ENCODE results near the gene G3BP2. TPM values are rescaled to one million over a fixed set of nuclear protein-coding genes. Genes with fewer than 3 reads are reported as not detected.
A peak's percentile ranks its signal among the peaks of the same experiment; 100 is the strongest.

Gene G3BP2
- total and polyA plus RNA-seq, 9 of the 15 experiments (the other 6 are each of a cell fraction or from before 2014, with no cell fraction given), result 25.2 to 222 (median 130) TPM

GRCh38 chr4:75698162-75698962, 25.2 kb upstream of the G3BP2 start (continued):
- TF ChIP-seq NR4A1 (CRISPR knock-in tag; IDR thresholded peaks at IDR 0.05), result no peak
- TF ChIP-seq NR4A1 (tag; IDR thresholded peaks at IDR 0.05), result no peak
- peak in 2 of 3 experiments; percentile 10 to 29; a peak in 1 of 6 replicates for TF ChIP-seq CTCF (IDR thresholded peaks at IDR 0.05 in 2 of 3, conservative IDR thresholded peaks at IDR 0.05 in 1 of 3; ENCODE audit: insufficient read depth in 2 of 3, low read depth in 1 of 3, low read length in 3 of 3)
- no peak for TF ChIP-seq NR2C2 (CRISPR knock-in tag; IDR thresholded peaks at IDR 0.05)
- TF ChIP-seq NR2C2 (tag; IDR thresholded peaks at IDR 0.05), result peak; percentile 78

GRCh38 chr4:75696581-75696980, 23.4 kb upstream of the G3BP2 start:
- Histone ChIP-seq H3K36me3 (ENCODE audit: control insufficient read depth, insufficient read depth, low read length) (no peaks in the 10 kb centered on the region; the same call in 2 of the 3 replicates), H3K4me3 (no peak overlapping the region), H4K20me1 (replicated peaks; ENCODE audit: control insufficient read depth, insufficient read depth, low read length) (no peaks in the 10 kb centered on the region), H3K27ac (ENCODE audit: extremely low read depth, low read depth, low read length) (no peak overlapping the region), H3K9me1 (ENCODE audit: control insufficient read depth, insufficient read depth, low read length) (no peaks in the 10 kb centered on the region), H2AFZ (ENCODE audit: low read depth, low read length) (no peak overlapping the region), H3K27me3 (ENCODE audit: control insufficient read depth in 2 of 2, insufficient read depth in 2 of 2, low read length in 2 of 2) (no peaks in the 10 kb centered on the region), H3K9ac (ENCODE audit: insufficient read depth in 1 of 2, low read depth in 2 of 2, low read length in 2 of 2) (no peak overlapping the region), H3K79me2 (ENCODE audit: control insufficient read depth, insufficient read depth, low read length) (no peaks in the 10 kb centered on the region), H3K9me3 (replicated peaks; ENCODE audit: control insufficient read depth, insufficient read depth, low read depth, low read length) (no peaks in the 10 kb centered on the region), H3K4me2 (ENCODE audit: insufficient read depth, low read length) (no peak overlapping the region), H3K4me1 (replicated peaks in 1 of 2; ENCODE audit: control insufficient read depth in 2 of 2, insufficient read depth in 2 of 2, low read length in 2 of 2) (peaks cover 6 to 8% of the 10 kb centered on the region in 2 experiments; a peak in 2 of 5 replicates)
- DNase-seq (ENCODE audit: extremely low read depth in 1 of 4, low spot score in 3 of 4) (no peak), FAIRE-seq (no peak), ATAC-seq (no peak)
- intact Hi-C loops (cut with micrococcal nuclease), result no loop called here
- 69% methylated on average over 3 of the region's 3 CpGs for WGBS (ENCODE audit: insufficient coverage, low coverage, missing lambda C conversion rate)
- ChIA-PET CTCF (ENCODE audit: low intra/inter-chr PET ratio) (no interaction called here), POLR2A (interaction anchor here (0.9 kb wide), 1 partner anchor 13 kb away, joined by 3 read pairs; no protein-coding TSS in a partner anchor)
- no TSS peak for BruUV-seq (replicated peaks)
- in situ Hi-C loops (cut with MboI), result no loop called here
- TF ChIP-seq ZFP30 (CRISPR knock-in tag; IDR thresholded peaks at IDR 0.05; ENCODE audit: borderline replicate concordance) (no peak), HDAC2 (IDR thresholded peaks at IDR 0.05) (no peak), ID3 (CRISPR knock-in tag; IDR thresholded peaks at IDR 0.05) (no peak), ID3 (tag; IDR thresholded peaks at IDR 0.05) (no peak), HOMEZ (CRISPR knock-in tag; IDR thresholded peaks at IDR 0.05) (no peak), ZFP1 (CRISPR knock-in tag; IDR thresholded peaks at IDR 0.05) (no peak), PREB (CRISPR knock-in tag; IDR thresholded peaks at IDR 0.05) (no peak), KDM1A (IDR thresholded peaks at IDR 0.05) (no peak), PYGO2 (tag; IDR thresholded peaks at IDR 0.05) (no peak), ZNF134 (CRISPR knock-in tag; conservative IDR thresholded peaks at IDR 0.05) (no peak), HDAC8 (tag; IDR thresholded peaks at IDR 0.05) (no peak), ZNF507 (tag; conservative IDR thresholded peaks at IDR 0.05) (no peak)

All from K562 (cell line).